ENCODE measurements around the gene ADAMTS17.

DNA sequence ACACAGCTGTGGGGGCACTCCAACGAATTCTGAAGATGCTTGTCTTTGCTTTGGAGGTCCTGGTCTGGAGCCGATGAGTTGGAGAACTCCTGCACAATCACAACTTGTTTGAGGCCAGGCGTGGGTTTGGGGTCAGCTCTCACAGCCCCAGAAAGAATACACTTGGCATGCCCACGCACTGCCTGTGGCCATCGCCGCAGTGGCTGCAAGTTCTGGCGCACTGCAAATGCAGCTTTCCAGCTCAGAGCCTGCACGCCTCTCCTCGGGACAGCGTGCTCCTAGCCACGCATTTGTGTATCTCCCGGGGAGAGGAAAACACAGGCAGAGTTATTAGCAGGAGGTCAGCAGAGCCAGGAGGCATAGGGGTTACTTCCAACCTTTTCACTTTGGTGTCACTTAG, 282.7 kb downstream of the ADAMTS17 start:
- TF ChIP-seq, protein P1, sequence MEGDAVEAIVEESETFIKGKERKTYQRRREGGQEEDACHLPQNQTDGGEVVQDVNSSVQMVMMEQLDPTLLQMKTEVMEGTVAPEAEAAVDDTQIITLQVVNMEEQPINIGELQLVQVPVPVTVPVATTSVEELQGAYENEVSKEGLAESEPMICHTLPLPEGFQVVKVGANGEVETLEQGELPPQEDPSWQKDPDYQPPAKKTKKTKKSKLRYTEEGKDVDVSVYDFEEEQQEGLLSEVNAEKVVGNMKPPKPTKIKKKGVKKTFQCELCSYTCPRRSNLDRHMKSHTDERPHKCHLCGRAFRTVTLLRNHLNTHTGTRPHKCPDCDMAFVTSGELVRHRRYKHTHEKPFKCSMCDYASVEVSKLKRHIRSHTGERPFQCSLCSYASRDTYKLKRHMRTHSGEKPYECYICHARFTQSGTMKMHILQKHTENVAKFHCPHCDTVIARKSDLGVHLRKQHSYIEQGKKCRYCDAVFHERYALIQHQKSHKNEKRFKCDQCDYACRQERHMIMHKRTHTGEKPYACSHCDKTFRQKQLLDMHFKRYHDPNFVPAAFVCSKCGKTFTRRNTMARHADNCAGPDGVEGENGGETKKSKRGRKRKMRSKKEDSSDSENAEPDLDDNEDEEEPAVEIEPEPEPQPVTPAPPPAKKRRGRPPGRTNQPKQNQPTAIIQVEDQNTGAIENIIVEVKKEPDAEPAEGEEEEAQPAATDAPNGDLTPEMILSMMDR (conservative IDR thresholded peaks at IDR 0.05) = no peak
- no peak for TF ChIP-seq EZH2 (IDR thresholded peaks at IDR 0.05; ENCODE audit: low read depth)
